ENCODE measurements around the gene ALDH1L1.

ALDH1L1 gene

GRCh38 chr3:126212250-126212619, 31.8 kb upstream of the ALDH1L1 start:
- no peak for TF ChIP-seq REST (IDR thresholded peaks at IDR 0.05; ENCODE audit: insufficient read depth in 1 of 2, low read depth in 2 of 2, low read length in 2 of 2)

DNA sequence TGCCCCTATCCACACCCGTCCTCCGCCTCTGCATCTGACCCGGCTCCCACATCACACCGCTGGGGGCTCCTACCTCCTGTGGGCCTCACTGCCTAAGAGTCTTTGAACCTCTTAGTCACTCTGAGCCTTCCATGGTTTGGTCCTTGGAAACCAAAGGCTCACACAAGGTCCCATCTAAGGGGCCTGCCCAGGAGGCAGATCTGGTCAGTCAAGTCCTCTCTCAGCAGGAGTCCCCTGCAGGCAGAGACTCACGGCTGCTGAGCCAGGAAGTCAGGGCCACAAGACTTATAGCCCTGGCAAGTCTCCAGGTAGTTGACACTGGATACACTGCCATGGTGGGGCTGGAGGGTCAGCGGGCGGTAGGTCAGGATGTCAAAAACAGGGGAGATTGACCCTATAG, 31.2 kb upstream of the ALDH1L1 start:
- no peak for TF ChIP-seq FOXP2 (optimal IDR thresholded peaks at IDR 0.05; ENCODE audit: borderline replicate concordance, extremely low read depth, extremely low read length, insufficient read depth)
- no peak for TF ChIP-seq REST (IDR thresholded peaks at IDR 0.05; ENCODE audit: insufficient read depth in 1 of 2, low read depth in 2 of 2, low read length in 2 of 2)
- TF ChIP-seq POLR2AphosphoS5 (IDR thresholded peaks at IDR 0.05; ENCODE audit: low read depth, low read length), result no peak
- TF ChIP-seq TAF1 (IDR thresholded peaks at IDR 0.05; ENCODE audit: borderline replicate concordance, insufficient read depth, low read length), result no peak
- TF ChIP-seq SIN3A (IDR thresholded peaks at IDR 0.05; ENCODE audit: borderline replicate concordance, insufficient read depth, low read length), result no peak

- no peak for TF ChIP-seq TAF1 (IDR thresholded peaks at IDR 0.05; ENCODE audit: borderline replicate concordance, insufficient read depth, low read length)
Measured at GRCh38 chr3:126210606-126211005, 30.2 kb upstream of the ALDH1L1 start.

- TF ChIP-seq REST (IDR thresholded peaks at IDR 0.05; ENCODE audit: insufficient read depth in 1 of 2, low read depth in 2 of 2, low read length in 2 of 2) (no peak), FOXP2 (optimal IDR thresholded peaks at IDR 0.05; ENCODE audit: borderline replicate concordance, extremely low read depth, extremely low read length, insufficient read depth) (no peak), SIN3A (IDR thresholded peaks at IDR 0.05; ENCODE audit: borderline replicate concordance, insufficient read depth, low read length) (no peak), POLR2AphosphoS5 (IDR thresholded peaks at IDR 0.05; ENCODE audit: low read depth, low read length) (no peak), TAF1 (IDR thresholded peaks at IDR 0.05; ENCODE audit: borderline replicate concordance, insufficient read depth, low read length) (no peak)
Measured at GRCh38 chr3:126209741-126210140, 29.4 kb upstream of the ALDH1L1 start.

DNA sequence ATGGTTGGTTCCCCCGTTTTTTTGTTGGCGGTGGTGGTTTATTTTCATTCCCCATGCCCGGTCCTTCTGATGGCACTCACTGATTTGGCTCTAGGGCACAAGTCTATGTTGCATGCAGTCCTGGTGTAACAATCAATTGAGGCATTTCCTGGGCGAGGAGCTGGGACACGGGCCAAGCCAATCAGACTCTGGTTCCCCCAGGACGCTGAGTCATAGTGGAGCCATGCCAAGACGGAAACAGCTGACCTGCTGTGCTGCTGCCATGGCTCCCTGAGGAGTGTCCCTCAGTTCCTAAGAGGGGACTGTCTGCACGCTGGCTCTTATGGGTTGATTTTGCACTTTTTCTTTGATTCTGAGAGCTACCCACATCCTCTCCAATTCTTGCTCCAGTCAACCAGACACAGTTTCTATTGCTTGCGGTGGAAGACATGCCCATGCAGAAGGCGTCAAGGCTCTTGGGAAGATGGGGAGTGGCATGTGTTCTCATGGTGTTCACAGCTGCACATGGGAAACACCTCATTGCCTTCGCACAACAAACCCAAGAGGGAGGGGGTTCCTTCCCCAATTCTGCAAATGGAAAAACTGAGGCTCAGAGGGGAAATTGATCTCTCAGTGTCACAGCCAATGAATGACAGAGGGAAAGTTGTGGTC, 28.3 kb upstream of the ALDH1L1 start:
- TF ChIP-seq POLR2AphosphoS5 (IDR thresholded peaks at IDR 0.05; ENCODE audit: low read depth, low read length) (no peak), SIN3A (IDR thresholded peaks at IDR 0.05; ENCODE audit: borderline replicate concordance, insufficient read depth, low read length) (no peak), REST (IDR thresholded peaks at IDR 0.05; ENCODE audit: insufficient read depth in 1 of 2, low read depth in 2 of 2, low read length in 2 of 2) (no peak), TAF1 (IDR thresholded peaks at IDR 0.05; ENCODE audit: borderline replicate concordance, insufficient read depth, low read length) (no peak), FOXP2 (optimal IDR thresholded peaks at IDR 0.05; ENCODE audit: borderline replicate concordance, extremely low read depth, extremely low read length, insufficient read depth) (no peak)

Data from PFSK-1 (cell line).